Measurements from ENCODE around the gene UEVLD.

DNA sequence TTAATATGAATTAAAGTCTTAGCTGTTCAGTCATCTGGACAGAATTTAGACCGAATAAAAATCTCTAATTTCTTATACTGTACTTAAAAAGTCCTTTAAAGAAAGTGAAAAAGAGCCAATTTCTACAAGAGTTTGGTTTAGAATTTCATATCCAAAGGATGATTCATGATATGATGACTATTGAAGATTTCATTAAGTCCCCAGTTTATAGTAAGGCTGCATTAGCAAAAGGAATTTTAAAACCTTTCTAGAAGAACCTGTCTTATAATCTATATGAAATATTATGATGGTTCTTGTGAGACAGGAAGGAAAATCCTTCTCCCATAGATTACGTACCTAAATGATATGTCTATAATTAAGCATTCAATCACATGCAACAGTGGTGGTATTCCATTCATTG is 96.6 kb downstream of the UEVLD start:
- TF ChIP-seq POLR2A (IDR thresholded peaks at IDR 0.05) = no peak
- TF ChIP-seq, protein P1, sequence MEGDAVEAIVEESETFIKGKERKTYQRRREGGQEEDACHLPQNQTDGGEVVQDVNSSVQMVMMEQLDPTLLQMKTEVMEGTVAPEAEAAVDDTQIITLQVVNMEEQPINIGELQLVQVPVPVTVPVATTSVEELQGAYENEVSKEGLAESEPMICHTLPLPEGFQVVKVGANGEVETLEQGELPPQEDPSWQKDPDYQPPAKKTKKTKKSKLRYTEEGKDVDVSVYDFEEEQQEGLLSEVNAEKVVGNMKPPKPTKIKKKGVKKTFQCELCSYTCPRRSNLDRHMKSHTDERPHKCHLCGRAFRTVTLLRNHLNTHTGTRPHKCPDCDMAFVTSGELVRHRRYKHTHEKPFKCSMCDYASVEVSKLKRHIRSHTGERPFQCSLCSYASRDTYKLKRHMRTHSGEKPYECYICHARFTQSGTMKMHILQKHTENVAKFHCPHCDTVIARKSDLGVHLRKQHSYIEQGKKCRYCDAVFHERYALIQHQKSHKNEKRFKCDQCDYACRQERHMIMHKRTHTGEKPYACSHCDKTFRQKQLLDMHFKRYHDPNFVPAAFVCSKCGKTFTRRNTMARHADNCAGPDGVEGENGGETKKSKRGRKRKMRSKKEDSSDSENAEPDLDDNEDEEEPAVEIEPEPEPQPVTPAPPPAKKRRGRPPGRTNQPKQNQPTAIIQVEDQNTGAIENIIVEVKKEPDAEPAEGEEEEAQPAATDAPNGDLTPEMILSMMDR (IDR thresholded peaks at IDR 0.05 in 4 of 5, conservative IDR thresholded peaks at IDR 0.05 in 1 of 5) = no peak

All from gastrocnemius medialis (tissue), 4 donors.